Heart left ventricle (tissue), 16 donors: ENCODE data around the gene LRPAP1. TPM values are rescaled to one million over a fixed set of nuclear protein-coding genes. Genes with fewer than 3 reads are reported as not detected.
A peak's percentile ranks its signal among the peaks of the same experiment; 100 is the strongest.

Experiments
- ATAC-seq, 4 donors: fragments of 200-7000 bp; cut with Tn5 transposase; one replicate each; pipeline ENCODE4 v1.9.1; 2020 to 2022; ENCODE audit warnings: moderate library complexity in 4 of 4, mild to moderate bottlenecking in 3 of 4, moderate number of reproducible peaks in 1 of 4
- DNase-seq, 5 donors: peaks; one replicate each; pipeline ENCODE4 v3.0.0-alpha.2; 2020
- H3K27ac ChIP-seq, 12 donors: fragments of 200-600 bp; sonication (generic) in 4 of 12; one replicate each; pipeline versions ENCODE4 v1.5.0 to v1.8.0; 2016 to 2022; ENCODE audit warnings: mild to moderate bottlenecking in 2 of 12
- H3K27me3 ChIP-seq, 9 donors: fragments of 200-600 bp; sonication (generic) in 2 of 9; one replicate each; pipeline versions ENCODE4 v1.5.1 to v1.8.0; 2016 to 2022; ENCODE audit warnings: mild to moderate bottlenecking in 3 of 9
- H3K36me3 ChIP-seq, 9 donors: fragments of 200-600 bp; sonication (generic) in 2 of 9; one replicate each; pipeline versions ENCODE4 v1.5.0 to v1.8.0; 2018 to 2022; ENCODE audit warnings: mild to moderate bottlenecking in 2 of 9
- H3K4me1 ChIP-seq, 12 donors: fragments of 200-600 bp; sonication (generic) in 4 of 12; one replicate each; pipeline versions ENCODE4 v1.5.0 to v1.8.0; 2016 to 2022; ENCODE audit warnings: mild to moderate bottlenecking in 3 of 12
- H3K4me3 ChIP-seq, 12 donors: fragments of 200-600 bp; sonication (generic) in 4 of 12; one replicate each; pipeline versions ENCODE4 v1.5.0 to v1.8.0; 2017 to 2022; ENCODE audit warnings: mild to moderate bottlenecking in 9 of 12, moderate library complexity in 4 of 12
- H3K9me3 ChIP-seq, 12 donors: fragments of 200-600 bp; sonication (generic) in 4 of 12; one replicate each; pipeline versions ENCODE4 v1.5.0 to v1.8.0; 2016 to 2022; ENCODE audit warnings: mild to moderate bottlenecking in 1 of 12
- POLR2A ChIP-seq, 2 donors: fragments of 450-650 bp; IDR thresholded peaks; one replicate each; pipeline ENCODE4 v1.6.1; 2017; ENCODE audit warnings: antibody characterized with exemption in 2 of 2, mild to moderate bottlenecking in 2 of 2, moderate library complexity in 2 of 2
- WGBS, 4 donors: extraction: QIAGEN DNeasy Blood & Tissue Kit in 2 of 4; methylation state at CpG; one replicate each; pipeline versions ENCODE4 v1.1.5 to v1.1.7; 2013 to 2018; 5-methylcytosine and 5-hydroxymethylcytosine counted together
- intact Hi-C, 10 donors: fragments of 100-400 bp; cut with DNase I; formaldehyde crosslinking; loops; one replicate each; pipeline versions ENCODE4 v1.11.1 to v1.14.2; 2022
- polyA plus RNA-seq, 2 donors: library from polyadenylated mRNA; stranded (reverse); fragments of 200-250 nt; gene quantifications; one replicate each; pipeline ENCODE4 v1.2.3, GENCODE V29; 2013
- total RNA-seq, 9 donors: library from RNA; depleted of rRNA in 2 of 9; stranded (reverse); fragments of >200 nt in 2 of 9; fragmentation: NEBNext Ultra II Directional in 3 of 9; extraction: Animal tissue kit (Norgen Biotek cat#: 25700) in 3 of 9; gene quantifications; one replicate each; pipeline versions ENCODE4 v1.1.0 to v1.2.4, GENCODE V29; 2016 to 2023
- TF ChIP-seq, protein P1 (sequence below), 12 donors: fragments of 200-600 bp; sonication (generic) in 4 of 12; IDR thresholded peaks; one replicate each; pipeline versions ENCODE4 v1.5.0 to v1.8.0; 2018 to 2022; ENCODE audit warnings: antibody characterized with exemption in 12 of 12, mild to moderate bottlenecking in 5 of 12
- donor health status: ischemic (EF 13 %, LVEDD 7.1; RV severe dilation, severe dysfunction).
- donor health status: healthy with polysubstance abuse.
- donor health status: DM: no; HTN: yes; CAD: no.
- donor health status: DM: no; HTN: no; CAD: no.
- donor health status: ischemic (EF 25% LVEDD 6.9; RV normal size, moderate dysfunction).
- donor health status: ischemic (EF 25% LVEDD 5.7; RV mildly dilated, moderate dysfunction).
- donor health status: healthy.
- donor health status: DM: yes; HTN: yes; CAD: no.
- donor health status: ischemic (EF 35%, LVEDD 5.7; RV mildly dilated, moderate dysfunction).
- donor health status: nonischemic (EF 11% LVEDD 7.7; RV severe dilation, severe dysfunction).
- donor health status: DM: yes; HTN: yes; CAD: no.
- donor health status: PGD.
- donor health status: ischemic (EF 29% LVEDD 5.4; RV normal size, mild dysfunction).
- donor health status: nonischemic (EF 23%, LVEDD 6.1; RV moderate dilation, normal function).

LRPAP1 gene
- total and polyA plus RNA-seq, 11 donors, result 105 to 389 (median 283) TPM

DNA sequence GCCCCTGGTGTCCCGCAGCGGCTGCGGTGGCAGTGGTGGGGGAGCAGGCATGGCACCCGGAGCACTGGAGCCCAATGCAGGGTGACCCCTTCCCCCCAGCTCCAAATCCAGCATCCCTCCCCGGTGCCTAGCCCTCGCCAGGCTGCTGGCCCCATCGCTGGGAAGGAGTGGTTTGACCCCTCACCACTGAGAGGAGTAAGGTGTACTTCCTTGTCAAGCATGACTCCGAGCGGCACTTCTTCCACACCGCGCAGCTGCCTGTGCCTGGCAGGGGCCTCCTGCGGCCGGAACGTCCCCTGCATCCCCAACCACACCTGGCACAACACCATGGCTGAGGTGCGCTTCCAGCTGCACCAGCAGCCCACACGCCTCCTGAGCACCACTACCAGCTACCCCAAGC lies 27.0 kb downstream of the LRPAP1 start:
- intact Hi-C loops, result no loop called here
- H3K4me3 ChIP-seq, result no peak overlapping the region
- H3K27ac ChIP-seq, result no peak overlapping the region
- ATAC-seq (no peak), DNase-seq (no peak)
- 91 to 98% (median 94%) methylated on average over 10 to 16 of the region's 16 CpGs for WGBS, 4 donors
- peaks cover 0 to 38% (median 18%) of the 10 kb centered on the region in 12 donors for H3K4me1 ChIP-seq
- H3K9me3 ChIP-seq, result no peaks in the 10 kb centered on the region
- H3K36me3 ChIP-seq, result peaks cover 0 to 74% (median 62%) of the 10 kb centered on the region in 9 donors
- no peaks in the 10 kb centered on the region for H3K27me3 ChIP-seq
- TF ChIP-seq, protein P1, sequence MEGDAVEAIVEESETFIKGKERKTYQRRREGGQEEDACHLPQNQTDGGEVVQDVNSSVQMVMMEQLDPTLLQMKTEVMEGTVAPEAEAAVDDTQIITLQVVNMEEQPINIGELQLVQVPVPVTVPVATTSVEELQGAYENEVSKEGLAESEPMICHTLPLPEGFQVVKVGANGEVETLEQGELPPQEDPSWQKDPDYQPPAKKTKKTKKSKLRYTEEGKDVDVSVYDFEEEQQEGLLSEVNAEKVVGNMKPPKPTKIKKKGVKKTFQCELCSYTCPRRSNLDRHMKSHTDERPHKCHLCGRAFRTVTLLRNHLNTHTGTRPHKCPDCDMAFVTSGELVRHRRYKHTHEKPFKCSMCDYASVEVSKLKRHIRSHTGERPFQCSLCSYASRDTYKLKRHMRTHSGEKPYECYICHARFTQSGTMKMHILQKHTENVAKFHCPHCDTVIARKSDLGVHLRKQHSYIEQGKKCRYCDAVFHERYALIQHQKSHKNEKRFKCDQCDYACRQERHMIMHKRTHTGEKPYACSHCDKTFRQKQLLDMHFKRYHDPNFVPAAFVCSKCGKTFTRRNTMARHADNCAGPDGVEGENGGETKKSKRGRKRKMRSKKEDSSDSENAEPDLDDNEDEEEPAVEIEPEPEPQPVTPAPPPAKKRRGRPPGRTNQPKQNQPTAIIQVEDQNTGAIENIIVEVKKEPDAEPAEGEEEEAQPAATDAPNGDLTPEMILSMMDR (IDR thresholded peaks at IDR 0.05), result no peak
- no peak for TF ChIP-seq POLR2A (IDR thresholded peaks at IDR 0.05)

DNA sequence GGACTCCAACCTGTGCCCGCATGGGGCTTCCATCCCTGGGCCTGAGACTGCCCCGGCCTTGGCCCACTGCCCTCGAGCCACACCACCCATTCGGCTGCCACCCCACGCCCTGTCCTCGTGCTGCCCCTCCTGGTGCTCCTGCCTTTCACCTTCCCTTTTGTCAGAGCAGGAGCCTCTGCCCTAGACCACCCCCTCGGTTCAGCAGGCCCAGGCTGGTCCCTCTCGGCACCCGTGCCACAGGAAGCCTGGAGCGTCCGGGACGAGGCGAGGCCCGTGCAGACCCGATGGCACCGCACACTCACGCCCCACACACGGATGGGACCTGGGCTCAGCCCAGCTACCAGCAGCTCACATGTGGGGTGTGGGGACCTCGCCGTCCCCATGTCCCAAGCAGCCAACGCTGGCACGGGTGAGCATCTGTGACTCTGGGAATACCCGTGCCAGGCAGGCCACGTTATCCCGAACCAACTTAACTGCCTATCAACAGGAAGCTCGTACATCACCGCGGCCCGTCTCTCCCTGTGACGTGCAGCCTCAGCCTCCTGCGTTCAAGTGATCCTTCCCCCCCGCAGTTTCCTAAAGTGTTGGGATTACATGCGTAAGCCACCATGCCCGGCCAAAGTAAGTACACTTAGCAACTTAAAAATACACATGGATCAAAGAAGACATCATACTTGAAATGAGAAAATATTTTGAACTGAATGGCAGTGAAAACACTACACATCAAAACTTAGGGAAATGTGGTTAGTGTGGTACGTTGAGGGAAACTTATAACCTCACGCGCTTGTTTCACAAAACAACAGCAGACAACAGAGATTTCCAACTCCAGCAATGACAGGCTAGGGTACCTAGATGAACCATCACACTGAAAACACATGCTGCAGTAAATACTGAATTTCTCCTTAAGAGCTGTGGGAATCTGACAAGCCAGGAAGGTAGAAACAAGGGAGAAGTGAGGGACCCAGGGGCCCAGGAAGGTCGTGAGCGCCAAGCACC lies 29.0 kb downstream of the LRPAP1 start:
- H3K4me1 ChIP-seq, result peaks cover 0 to 51% (median 18%) of the 10 kb centered on the region in 12 donors
- TF ChIP-seq POLR2A (IDR thresholded peaks at IDR 0.05), result no peak
- TF ChIP-seq, protein P1 (IDR thresholded peaks at IDR 0.05), result no peak
- WGBS, 4 donors, result 81 to 84% (median 83%) methylated on average over 37 to 39 of the region's 39 CpGs
- H3K27ac ChIP-seq, result peak overlapping the region in 6 of 12 donors; percentile 21 to 80 (median 68)
- ATAC-seq (peak in 3 of 4 donors; percentile 2 to 28 (median 6)), DNase-seq (peak in 1 of 5 donors; percentile 65)
- H3K36me3 ChIP-seq, result peaks cover 0 to 57% (median 46%) of the 10 kb centered on the region in 9 donors
- intact Hi-C loops, result no loop called here
- H3K27me3 ChIP-seq, result no peaks in the 10 kb centered on the region
- no peak overlapping the region for H3K4me3 ChIP-seq
- H3K9me3 ChIP-seq, result no peaks in the 10 kb centered on the region

DNA sequence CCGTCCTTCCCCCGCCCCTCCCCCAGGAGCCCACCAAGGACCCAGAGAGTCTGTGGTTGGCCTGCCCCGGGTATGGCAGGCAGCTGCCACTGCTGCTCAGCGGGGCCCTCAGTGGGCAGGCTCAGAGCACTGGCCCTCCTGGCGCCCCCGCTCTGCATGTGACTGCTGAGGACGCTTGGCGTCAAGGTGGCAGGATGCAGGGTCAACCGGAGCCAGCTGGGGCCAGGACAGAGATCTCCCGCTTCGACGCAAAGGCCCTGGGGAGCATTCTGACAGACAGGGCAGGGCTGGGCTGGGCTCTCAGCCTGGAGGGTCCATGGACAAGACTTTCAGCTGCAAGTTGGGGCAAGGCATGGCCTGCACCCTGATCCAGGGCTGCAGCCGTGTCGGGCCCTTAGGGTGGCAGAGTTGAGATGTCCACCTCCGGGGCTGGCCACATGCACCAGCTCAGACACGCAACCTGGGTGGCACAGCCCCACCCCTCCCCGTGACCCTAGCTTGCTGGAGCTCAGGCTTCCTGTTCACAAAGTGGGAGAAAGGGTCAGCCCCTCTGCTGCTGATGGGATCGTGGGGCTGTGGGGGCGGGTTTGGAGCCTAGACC lies 30.3 kb downstream of the LRPAP1 start:
- intact Hi-C loops, result no loop called here
- peaks cover 0 to 45% (median 34%) of the 10 kb centered on the region in 9 donors for H3K36me3 ChIP-seq
- H3K27me3 ChIP-seq, result no peaks in the 10 kb centered on the region
- no peaks in the 10 kb centered on the region for H3K9me3 ChIP-seq
- WGBS, 4 donors, result 57 to 73% (median 71%) methylated on average over 5 to 19 of the region's 19 CpGs
- TF ChIP-seq, protein P1 (IDR thresholded peaks at IDR 0.05), result no peak
- TF ChIP-seq POLR2A (IDR thresholded peaks at IDR 0.05), result no peak
- peaks cover 0 to 53% (median 18%) of the 10 kb centered on the region in 12 donors for H3K4me1 ChIP-seq
- peak overlapping the region in 5 of 12 donors; percentile 19 to 80 (median 69) for H3K27ac ChIP-seq
- DNase-seq (no peak), ATAC-seq (peak in 3 of 4 donors; percentile 5 to 27 (median 15))
- no peak overlapping the region for H3K4me3 ChIP-seq
